Measurements from ENCODE around the gene DTD1. TPM values are rescaled to one million over a fixed set of nuclear protein-coding genes. Genes with fewer than 3 reads are reported as not detected.

The DTD1 gene
- total and polyA plus RNA-seq, 2 of the 13 experiments (the other 11 are each of a cell fraction or from before 2014, with no cell fraction given), result 41.2 to 79.3 TPM

DNA sequence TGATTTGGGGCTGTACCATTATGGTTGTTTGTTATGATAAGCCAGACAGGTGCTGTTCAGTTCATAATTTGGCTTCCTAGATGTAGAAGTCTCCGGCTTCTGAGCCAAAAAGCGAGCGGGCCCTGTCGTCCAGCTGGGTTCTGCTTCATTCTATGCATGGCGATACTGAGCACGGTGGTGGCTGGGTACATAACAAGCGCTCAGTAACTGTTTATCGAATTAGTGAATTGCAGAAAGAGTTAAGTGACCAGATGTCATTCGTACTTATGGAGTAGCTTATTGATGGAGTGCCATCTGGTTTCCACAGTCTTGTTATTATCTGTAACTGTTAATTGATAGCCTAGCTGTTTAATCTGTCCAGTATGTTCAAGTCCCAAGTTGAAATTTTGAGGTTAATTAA is 85.0 kb downstream of the DTD1 start:
- intact Hi-C loops (cut with micrococcal nuclease; ENCODE audit: unreplicated experiment), result no loop called here
- Histone ChIP-seq H3K79me2 (ENCODE audit: insufficient read depth, low read length) (no peaks in the 10 kb centered on the region), H3K36me3 (replicated peaks in 1 of 2; ENCODE audit: control insufficient read depth in 1 of 2, insufficient read depth in 2 of 2, low read length in 2 of 2) (no peaks in the 10 kb centered on the region), H3K9me3 (ENCODE audit: low read length) (no peaks in the 10 kb centered on the region), H3K9ac (ENCODE audit: insufficient read depth, low read depth, low read length) (no peak overlapping the region), H3K4me1 (ENCODE audit: insufficient read depth, low read length) (peaks cover 25% of the 10 kb centered on the region), H2AFZ (ENCODE audit: low read length) (no peak overlapping the region), H3K4me2 (ENCODE audit: low read depth, low read length) (no peak overlapping the region), H3K27me3 (ENCODE audit: control insufficient read depth in 1 of 2, insufficient read depth in 2 of 2, low read length in 2 of 2) (no peaks in the 10 kb centered on the region), H3K27ac (ENCODE audit: extremely low read length, insufficient read depth, low read length) (no peak overlapping the region), H3K4me3 (replicated peaks in 1 of 3; ENCODE audit: insufficient read depth in 1 of 3, low read depth in 2 of 3, low read length in 3 of 3) (no peak overlapping the region), H4K20me1 (ENCODE audit: insufficient read depth, low read length) (no peaks in the 10 kb centered on the region)
- no peak for DNase-seq (ENCODE audit: low spot score)
- no peak for ATAC-seq
- in situ Hi-C loops (cut with HindIII; ENCODE audit: extremely low pct_ligation_motif_present, low pct_unique_long_range_greater_than_20kb), result no loop called here
- WGBS (ENCODE audit: low lambda C conversion rate), result 97% methylated on average over 9 of the region's 9 CpGs
- FAIRE-seq, result no peak
- BruUV-seq (replicated peaks), result no TSS peak
- ChIA-PET CTCF (ENCODE audit: low intra/inter-chr PET ratio, low total read pairs) (no interaction called here), POLR2A (no interaction called here)
- TF ChIP-seq, protein P1, sequence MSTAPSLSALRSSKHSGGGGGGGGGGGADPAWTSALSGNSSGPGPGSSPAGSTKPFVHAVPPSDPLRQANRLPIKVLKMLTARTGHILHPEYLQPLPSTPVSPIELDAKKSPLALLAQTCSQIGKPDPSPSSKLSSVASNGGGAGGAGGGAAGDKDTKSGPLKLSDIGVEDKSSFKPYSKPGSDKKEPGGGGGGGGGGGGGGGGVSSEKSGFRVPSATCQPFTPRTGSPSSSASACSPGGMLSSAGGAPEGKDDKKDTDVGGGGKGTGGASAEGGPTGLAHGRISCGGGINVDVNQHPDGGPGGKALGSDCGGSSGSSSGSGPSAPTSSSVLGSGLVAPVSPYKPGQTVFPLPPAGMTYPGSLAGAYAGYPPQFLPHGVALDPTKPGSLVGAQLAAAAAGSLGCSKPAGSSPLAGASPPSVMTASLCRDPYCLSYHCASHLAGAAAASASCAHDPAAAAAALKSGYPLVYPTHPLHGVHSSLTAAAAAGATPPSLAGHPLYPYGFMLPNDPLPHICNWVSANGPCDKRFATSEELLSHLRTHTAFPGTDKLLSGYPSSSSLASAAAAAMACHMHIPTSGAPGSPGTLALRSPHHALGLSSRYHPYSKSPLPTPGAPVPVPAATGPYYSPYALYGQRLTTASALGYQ (CRISPR knock-in tag; IDR thresholded peaks at IDR 0.05), result no peak
- TF ChIP-seq BRF2 (CRISPR knock-in tag; IDR thresholded peaks at IDR 0.05) (no peak), SNAI1 (CRISPR knock-in tag; IDR thresholded peaks at IDR 0.05; ENCODE audit: borderline replicate concordance) (no peak)

DNA sequence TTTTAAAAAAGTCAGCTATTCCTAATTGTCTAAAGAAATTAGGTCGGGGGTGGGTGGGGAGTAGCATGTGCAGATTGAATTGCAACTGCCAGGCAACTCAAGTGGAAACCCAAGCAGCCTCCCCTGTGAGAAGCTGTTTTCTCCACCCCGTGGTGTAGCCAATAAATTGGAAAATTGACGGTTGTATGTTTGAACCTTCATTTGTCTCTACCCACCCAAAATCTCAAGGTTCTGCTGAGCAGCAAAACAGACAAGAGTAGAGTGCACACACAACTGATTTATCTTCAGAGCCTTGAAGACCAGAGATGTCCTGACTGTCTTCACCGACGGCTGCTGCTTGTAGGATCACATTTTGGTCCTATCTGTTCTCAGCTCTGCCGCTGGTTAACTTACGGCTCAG is 88.5 kb downstream of the DTD1 start:
- H3K27ac ChIP-seq (ENCODE audit: extremely low read length, insufficient read depth, low read length), result no peak overlapping the region
- no peak overlapping the region for H2AFZ ChIP-seq (ENCODE audit: low read length)
- ChIA-PET CTCF (ENCODE audit: low intra/inter-chr PET ratio, low total read pairs) (no interaction called here), POLR2A (no interaction called here)
- 89% methylated on average over 7 of the region's 7 CpGs for WGBS (ENCODE audit: low lambda C conversion rate)
- H3K27me3 ChIP-seq (ENCODE audit: control insufficient read depth in 1 of 2, insufficient read depth in 2 of 2, low read length in 2 of 2), result no peaks in the 10 kb centered on the region
- no peak overlapping the region for H3K4me2 ChIP-seq (ENCODE audit: low read depth, low read length)
- FAIRE-seq (no peak), DNase-seq (ENCODE audit: low spot score) (no peak), ATAC-seq (no peak)
- no peaks in the 10 kb centered on the region for H4K20me1 ChIP-seq (ENCODE audit: insufficient read depth, low read length)
- H3K79me2 ChIP-seq (ENCODE audit: insufficient read depth, low read length), result no peaks in the 10 kb centered on the region
- no peak overlapping the region for H3K9ac ChIP-seq (ENCODE audit: insufficient read depth, low read depth, low read length)
- no peak overlapping the region for H3K4me3 ChIP-seq (replicated peaks in 1 of 3; ENCODE audit: insufficient read depth in 1 of 3, low read depth in 2 of 3, low read length in 3 of 3)
- no peaks in the 10 kb centered on the region for H3K9me3 ChIP-seq (ENCODE audit: low read length)
- intact Hi-C loops (cut with micrococcal nuclease; ENCODE audit: unreplicated experiment), result no loop called here
- in situ Hi-C loops (cut with HindIII; ENCODE audit: extremely low pct_ligation_motif_present, low pct_unique_long_range_greater_than_20kb), result no loop called here
- H3K36me3 ChIP-seq (replicated peaks in 1 of 2; ENCODE audit: control insufficient read depth in 1 of 2, insufficient read depth in 2 of 2, low read length in 2 of 2), result no peaks in the 10 kb centered on the region
- H3K4me1 ChIP-seq (ENCODE audit: insufficient read depth, low read length), result peaks cover 9% of the 10 kb centered on the region
- BruUV-seq (replicated peaks), result no TSS peak
- no peak for TF ChIP-seq ZBTB40 (IDR thresholded peaks at IDR 0.05)
- TF ChIP-seq ZBTB40 (CRISPR knock-in tag; IDR thresholded peaks at IDR 0.05), result no peak
- TF ChIP-seq ZKSCAN8 (CRISPR knock-in tag; IDR thresholded peaks at IDR 0.05; ENCODE audit: borderline replicate concordance), result no peak
- no peak for TF ChIP-seq ZNF510 (CRISPR knock-in tag; IDR thresholded peaks at IDR 0.05; ENCODE audit: low read depth)
